H9 (cell line): ENCODE results near the gene SLCO1B1. TPM values are rescaled to one million over a fixed set of nuclear protein-coding genes. Genes with fewer than 3 reads are reported as not detected.
"Not testable (repeated sequence)": the region's sequence is repeated elsewhere in the genome, so short reads cannot be mapped to it uniquely, and the experiment has no call there.

Experiments used
- DNase-seq: peaks from one replicate; pipeline ENCODE4 v3.0.0-alpha.2; 2017
- H2AFZ ChIP-seq: one replicate; pipeline ENCODE4 v1.6.1; 2013; ENCODE audit warnings: mild to moderate bottlenecking, low read length, control low read depth, moderate library complexity
- H2AK5ac ChIP-seq: 2 replicates; pipeline ENCODE4 v1.6.1; 2013; ENCODE audit warnings: low read length, control low read depth, mixed read lengths; ENCODE audit not compliant: insufficient read length
- H2BK120ac ChIP-seq: one replicate; pipeline ENCODE4 v1.6.1; 2013; ENCODE audit warnings: low read depth, mild to moderate bottlenecking, low read length, control low read depth, inconsistent platforms; ENCODE audit not compliant: poor library complexity, severe bottlenecking
- H2BK12ac ChIP-seq: 2 replicates; pipeline ENCODE4 v1.6.1; 2013; ENCODE audit warnings: low read length, control low read depth, mixed read lengths, low read depth; ENCODE audit not compliant: insufficient read length
- H2BK15ac ChIP-seq: 2 replicates; pipeline ENCODE4 v1.6.1; 2013; ENCODE audit warnings: low read depth, low read length, control low read depth
- H2BK20ac ChIP-seq: one replicate; pipeline ENCODE4 v1.6.1; 2013; ENCODE audit warnings: low read depth, mild to moderate bottlenecking, low read length, control low read depth, inconsistent platforms; ENCODE audit not compliant: poor library complexity, severe bottlenecking
- H2BK5ac ChIP-seq: 2 replicates; pipeline ENCODE4 v1.6.1; 2013; ENCODE audit warnings: low read length, control low read depth, mixed read lengths; ENCODE audit not compliant: insufficient read length
- H3K14ac ChIP-seq: 2 replicates; pipeline ENCODE4 v1.6.1; 2013; ENCODE audit warnings: low read length, control low read depth; ENCODE audit not compliant: insufficient read depth
- H3K18ac ChIP-seq: 2 replicates; pipeline ENCODE4 v1.6.1; 2013; ENCODE audit warnings: low read depth, mild to moderate bottlenecking, mixed read lengths, low read length, control low read depth; ENCODE audit not compliant: insufficient read length
- H3K23ac ChIP-seq: 2 replicates; pipeline ENCODE4 v1.6.1; 2013; ENCODE audit warnings: low read length, control low read depth, mixed read lengths, low read depth; ENCODE audit not compliant: insufficient read length
- H3K23me2 ChIP-seq: 2 replicates; pipeline ENCODE4 v1.6.1; 2013; ENCODE audit warnings: low read depth, mild to moderate bottlenecking, mixed read lengths, low read length, control low read depth; ENCODE audit not compliant: insufficient read length, poor library complexity, severe bottlenecking
- H3K27ac ChIP-seq: 2 replicates; pipeline ENCODE4 v1.5.1; 2013; ENCODE audit warnings: low read length, control low read depth, mixed read lengths, low read depth; ENCODE audit not compliant: insufficient read length
- H3K27me3 ChIP-seq: 2 replicates; pipeline ENCODE4 v1.6.1; 2013; ENCODE audit warnings: low read length, control low read depth, inconsistent platforms; ENCODE audit not compliant: insufficient read depth
- H3K4ac ChIP-seq: 2 replicates; pipeline ENCODE4 v1.6.1; 2013; ENCODE audit warnings: low read depth, mild to moderate bottlenecking, control low read depth, inconsistent platforms, low read length, moderate library complexity
- H3K4me1 ChIP-seq: 2 replicates; pipeline ENCODE4 v1.6.1; 2013; ENCODE audit warnings: low read length, control low read depth, inconsistent platforms; ENCODE audit not compliant: insufficient read depth
- H3K4me2 ChIP-seq: 2 replicates; pipeline ENCODE4 v1.6.1; 2013; ENCODE audit warnings: low read length, control low read depth, mixed read lengths; ENCODE audit not compliant: insufficient read length, insufficient read depth
- H3K56ac ChIP-seq: 2 replicates; pipeline ENCODE4 v1.6.1; 2013; ENCODE audit warnings: low read depth, mild to moderate bottlenecking, mixed read lengths, low read length, control low read depth; ENCODE audit not compliant: insufficient read length
- H3K79me1 ChIP-seq: 2 replicates; pipeline ENCODE4 v1.6.1; 2013; ENCODE audit warnings: low read depth, mild to moderate bottlenecking, moderate library complexity, low read length, control low read depth, inconsistent platforms; ENCODE audit not compliant: insufficient read depth, poor library complexity, severe bottlenecking
- H3K79me2 ChIP-seq: 2 replicates; pipeline ENCODE4 v1.6.1; 2013; ENCODE audit warnings: low read length, control low read depth, inconsistent platforms; ENCODE audit not compliant: insufficient read depth
- H3K9ac ChIP-seq: 2 replicates; pipeline ENCODE4 v1.6.1; 2013; ENCODE audit warnings: low read length, control low read depth, mixed read lengths; ENCODE audit not compliant: insufficient read length; ENCODE audit errors: extremely low read depth
- H3K9me3 ChIP-seq: one replicate; pipeline ENCODE4 v1.6.1; 2013; ENCODE audit warnings: low read depth, low read length, inconsistent platforms; ENCODE audit not compliant: control insufficient read depth
- H3T11ph ChIP-seq: one replicate; pipeline ENCODE4 v1.6.1; 2013; ENCODE audit warnings: mild to moderate bottlenecking, low read length, control low read depth, inconsistent platforms
- H4K20me1 ChIP-seq: one replicate; pipeline ENCODE4 v1.6.1; 2013; ENCODE audit not compliant: control insufficient read depth, insufficient read length, insufficient read depth
- H4K5ac ChIP-seq: 2 replicates; pipeline ENCODE4 v1.6.1; 2013; ENCODE audit warnings: low read depth, mild to moderate bottlenecking, mixed read lengths, low read length, control low read depth; ENCODE audit not compliant: insufficient read length
- H4K8ac ChIP-seq: replicated peaks from 2 replicates; pipeline ENCODE4 v1.6.1; 2013; ENCODE audit warnings: low read length, control low read depth, mixed read lengths, low read depth; ENCODE audit not compliant: insufficient read length
- H4K91ac ChIP-seq: 2 replicates; pipeline ENCODE4 v1.6.1; 2013; ENCODE audit warnings: low read depth, mild to moderate bottlenecking, moderate library complexity, mixed read lengths, low read length, control low read depth; ENCODE audit not compliant: insufficient read length
- H3K27ac Mint-ChIP-seq, 3 experiments: 2 replicates in 2 of 3; 3 replicates in 1 of 3; pipeline ENCODE4 v1.8.0; 2020 to 2021; ENCODE audit warnings: mixed read lengths in 3 of 3, mild to moderate bottlenecking in 1 of 3, moderate library complexity in 1 of 3
- H3K27me3 Mint-ChIP-seq: 2 replicates; pipeline ENCODE4 v1.8.0; 2021; ENCODE audit warnings: low read depth, mild to moderate bottlenecking, moderate library complexity, mixed read lengths
- H3K36me3 Mint-ChIP-seq, 3 experiments: 2 replicates in 2 of 3; 3 replicates in 1 of 3; pipeline ENCODE4 v1.8.0; 2020 to 2021; ENCODE audit warnings: low read depth in 3 of 3, mixed read lengths in 3 of 3; ENCODE audit not compliant: insufficient read depth in 1 of 3
- H3K4me1 Mint-ChIP-seq, 2 experiments: 2 replicates each; pipeline ENCODE4 v1.8.0; 2020; ENCODE audit warnings: mixed read lengths in 2 of 2
- H3K4me3 Mint-ChIP-seq, 2 experiments: 2 replicates in 1 of 2; 3 replicates in 1 of 2; pipeline ENCODE4 v1.8.0; 2020 to 2021; ENCODE audit warnings: mild to moderate bottlenecking in 2 of 2, mixed read lengths in 2 of 2, moderate library complexity in 1 of 2
- H3K9me3 Mint-ChIP-seq, 2 experiments: 2 replicates in 1 of 2; 3 replicates in 1 of 2; pipeline ENCODE4 v1.8.0; 2020; ENCODE audit warnings: mild to moderate bottlenecking in 2 of 2, mixed read lengths in 2 of 2, moderate library complexity in 1 of 2
- CTCF ChIP-seq: fragments of 200-600 bp; sonication (generic); conservative IDR thresholded peaks from 3 replicates; pipeline ENCODE4 v1.8.0; 2021; ENCODE audit warnings: antibody characterized with exemption, mild to moderate bottlenecking
- WGBS: extraction: QIAGEN DNeasy Blood & Tissue Kit; methylation state at CpG from one replicate; pipeline ENCODE4 v1.1.7; 2013; ENCODE audit warnings: missing lambda C conversion rate, low lambda C conversion rate, mixed read lengths; ENCODE audit not compliant: insufficient read length; ENCODE audit errors: extremely low coverage; 5-methylcytosine and 5-hydroxymethylcytosine counted together
- total RNA-seq: library from RNA; stranded (reverse); gene quantifications from 2 replicates; pipeline ENCODE4 v1.2.1, GENCODE V29; 2021

Gene SLCO1B1
- total RNA-seq, 1 experiment from 2014 or later, result 0.09 TPM

- H3K4ac ChIP-seq, result no peak overlapping the region
- no peak for DNase-seq
- no peak overlapping the region for H3K14ac ChIP-seq
- no peaks in the 10 kb centered on the region for H3K79me2 ChIP-seq
- H3K9me3 ChIP-seq, result no peaks in the 10 kb centered on the region
- H3K27me3 Mint-ChIP-seq, result no peaks in the 10 kb centered on the region; the same call in 1 of the 2 replicates
- no peak overlapping the region for H3K27ac Mint-ChIP-seq
- no peak overlapping the region for H2BK20ac ChIP-seq
- no peaks in the 10 kb centered on the region for H3K23me2 ChIP-seq
- H3K79me1 ChIP-seq, result no peaks in the 10 kb centered on the region
- TF ChIP-seq CTCF, result no peak
- H3K27ac ChIP-seq, result no peak overlapping the region
- no peak overlapping the region for H3K4me3 Mint-ChIP-seq
- H4K8ac ChIP-seq, result no peak overlapping the region
- H2BK15ac ChIP-seq, result no peak overlapping the region
- no peak overlapping the region for H2BK12ac ChIP-seq
- H2AK5ac ChIP-seq, result no peak overlapping the region
- no peak overlapping the region for H3K18ac ChIP-seq
- no peak overlapping the region for H3T11ph ChIP-seq
- H2AFZ ChIP-seq, result no peak overlapping the region
- H4K5ac ChIP-seq, result no peak overlapping the region
- H3K4me1 ChIP-seq, result no peaks in the 10 kb centered on the region
- peaks cover 2 to 9% of the 10 kb centered on the region in 2 experiments; a peak in 4 of 5 replicates for H3K9me3 Mint-ChIP-seq
- H3K23ac ChIP-seq, result no peak overlapping the region
- no peak overlapping the region for H3K4me2 ChIP-seq
- no peaks in the 10 kb centered on the region for H4K20me1 ChIP-seq
- no peak overlapping the region for H3K9ac ChIP-seq
- no peak overlapping the region for H4K91ac ChIP-seq
- H2BK120ac ChIP-seq, result no peak overlapping the region
- H3K27me3 ChIP-seq, result no peaks in the 10 kb centered on the region
- H3K56ac ChIP-seq, result no peak overlapping the region
- H3K36me3 Mint-ChIP-seq, result peaks cover 0 to 3% (median 2%) of the 10 kb centered on the region in 3 experiments; a peak in 2 of 7 replicates
- WGBS, result no CpG with 5 or more reads among the region's 1 CpG
- no peaks in the 10 kb centered on the region for H3K4me1 Mint-ChIP-seq
- no peak overlapping the region for H2BK5ac ChIP-seq
Observed at GRCh38 chr12:21129906-21130305, 1.1 kb upstream of the SLCO1B1 start.

- not testable (repeated sequence) for H2BK20ac ChIP-seq, H2BK120ac ChIP-seq, H3K9me3 ChIP-seq, H2AK5ac ChIP-seq, H3K9ac ChIP-seq, H3K14ac ChIP-seq, H3K4me1 ChIP-seq, H3K4ac ChIP-seq, H3K23ac ChIP-seq, H3K18ac ChIP-seq, H2AFZ ChIP-seq, H2BK15ac ChIP-seq, H2BK12ac ChIP-seq, H3K79me1 ChIP-seq, H3K4me2 ChIP-seq, H3K79me2 ChIP-seq, H3K27me3 Mint-ChIP-seq, H4K8ac ChIP-seq, H3K27ac ChIP-seq, H3K4me1 Mint-ChIP-seq, H4K20me1 ChIP-seq, H3K56ac ChIP-seq, H4K5ac ChIP-seq, H3K27ac Mint-ChIP-seq, H3T11ph ChIP-seq, H3K23me2 ChIP-seq, H3K27me3 ChIP-seq, H2BK5ac ChIP-seq, H3K4me3 Mint-ChIP-seq, H4K91ac ChIP-seq, DNase-seq
- peaks cover 27 to 30% of the 10 kb centered on the region in 2 experiments for H3K9me3 Mint-ChIP-seq
- peaks cover 8 to 26% (median 9%) of the 10 kb centered on the region in 3 experiments for H3K36me3 Mint-ChIP-seq
- no CpG with 5 or more reads among the region's 14 CpGs for WGBS
Observed at GRCh38 chr12:21137318-21137999, 6.5 kb downstream of the SLCO1B1 start.
